SU-DHL-6 (cell line): Measurements from ENCODE around the gene GALNT10.

Experiments
- H2AFZ ChIP-seq: fragments of 200-600 bp; sonication (generic); 2 replicates; pipeline ENCODE4 v1.6.1; 2014; ENCODE audit warnings: low read depth, mild to moderate bottlenecking, moderate library complexity, mixed read lengths, antibody characterized with exemption, low read length; ENCODE audit not compliant: severe bottlenecking
- H3F3A ChIP-seq: fragments of 200-600 bp; shearing (Covaris generic); 2 replicates; pipeline ENCODE4 v1.6.0; 2016; ENCODE audit warnings: antibody characterized with exemption, mild to moderate bottlenecking; ENCODE audit not compliant: insufficient read depth
- H3K27ac ChIP-seq: fragments of 200-600 bp; sonication (generic); 2 replicates; pipeline ENCODE4 v1.5.1; 2016; ENCODE audit warnings: low read depth, mild to moderate bottlenecking, low read length, moderate library complexity, mixed read lengths
- H3K27me3 ChIP-seq: fragments of 200-600 bp; sonication (generic), shearing (Covaris generic); 2 replicates; pipeline ENCODE4 v1.6.0; 2014; ENCODE audit warnings: mild to moderate bottlenecking, low read length
- H3K36me3 ChIP-seq: fragments of 200-600 bp; sonication (generic); 2 replicates; pipeline ENCODE4 v1.6.1; 2014; ENCODE audit warnings: mild to moderate bottlenecking, low read length, mixed read lengths
- H3K4me2 ChIP-seq: fragments of 300-600, 200-600 bp; shearing (Covaris generic), sonication (generic); 2 replicates; pipeline ENCODE4 v1.6.0; 2014; ENCODE audit warnings: low read length, low read depth, mild to moderate bottlenecking; ENCODE audit not compliant: poor library complexity, severe bottlenecking
- H3K4me3 ChIP-seq: fragments of 200-600 bp; sonication (generic); 2 replicates; pipeline ENCODE4 v1.5.1; 2014; ENCODE audit warnings: antibody characterized with exemption, low read length, mild to moderate bottlenecking, mixed read lengths; ENCODE audit not compliant: insufficient read depth, poor library complexity, severe bottlenecking
- H3K79me2 ChIP-seq: fragments of 200-600 bp; sonication (generic); 2 replicates; pipeline ENCODE4 v1.6.1; 2014; ENCODE audit warnings: mild to moderate bottlenecking, low read length, moderate library complexity; ENCODE audit not compliant: insufficient read depth
- H3K9ac ChIP-seq: fragments of 200-600 bp; sonication (generic); 2 replicates; pipeline ENCODE4 v1.7.0; 2014; ENCODE audit warnings: mild to moderate bottlenecking, low read length
- H3K9me2 ChIP-seq: fragments of 200-600 bp; sonication (generic); replicated peaks from 2 replicates; pipeline ENCODE4 v1.6.1; 2014; ENCODE audit warnings: low read length; ENCODE audit not compliant: insufficient read depth
- H3K9me3 ChIP-seq: fragments of 200-600 bp; sonication (generic); 2 replicates; pipeline ENCODE4 v1.6.1; 2014; ENCODE audit warnings: low read length, mixed read lengths; ENCODE audit not compliant: insufficient read depth
- H4K20me1 ChIP-seq: fragments of 200-600 bp; sonication (generic); 2 replicates; pipeline ENCODE4 v1.6.1; 2014; ENCODE audit warnings: low read depth, mild to moderate bottlenecking, antibody characterized with exemption, low read length, moderate library complexity, mixed read lengths
- EZH2phosphoT487 ChIP-seq: fragments of 200-600 bp; sonication (generic), shearing (Covaris generic); conservative IDR thresholded peaks from 2 replicates; pipeline ENCODE4 v1.6.1; 2018; ENCODE audit warnings: mild to moderate bottlenecking, antibody characterized with exemption, low read length, moderate library complexity, mixed read lengths
- TF ChIP-seq, protein P1 (sequence below): fragments of 200-600 bp; sonication (generic); IDR thresholded peaks from one replicate; pipeline ENCODE4 v1.5.1; 2017; ENCODE audit warnings: antibody characterized with exemption, mild to moderate bottlenecking, low read length, moderate library complexity; ENCODE audit not compliant: insufficient read depth, poor library complexity, severe bottlenecking

The GALNT10 gene

DNA sequence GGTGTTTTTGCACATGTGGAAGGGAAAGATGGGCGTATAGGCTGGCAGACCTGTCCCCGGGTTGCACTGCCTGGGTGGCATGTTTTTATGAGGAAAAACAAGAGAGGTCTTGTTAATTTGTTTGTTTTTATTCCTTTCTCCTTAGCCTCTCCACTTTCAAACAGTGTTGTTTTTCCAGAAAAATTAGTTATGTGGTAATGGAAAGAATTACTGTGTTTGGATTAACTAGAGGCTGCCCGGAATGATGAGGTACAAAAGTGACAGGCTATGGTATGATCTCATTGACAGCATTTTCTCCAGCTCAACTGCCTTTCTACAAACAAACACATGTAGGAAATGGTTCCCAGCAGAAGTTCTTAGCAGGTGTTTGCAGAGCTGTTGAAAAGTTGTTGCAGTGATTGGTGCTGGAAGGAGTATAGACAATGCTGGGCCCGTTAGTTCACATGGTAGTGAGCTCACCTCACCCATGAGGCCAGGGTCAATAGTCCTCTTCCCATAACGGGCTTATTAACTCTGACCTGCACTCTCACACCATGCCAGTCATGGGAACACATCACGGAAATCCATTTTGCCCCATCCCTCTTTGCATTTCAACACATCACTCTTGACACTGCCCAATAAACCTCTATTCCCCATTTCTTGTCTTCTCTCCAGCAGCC lies 144.0 kb downstream of the GALNT10 start:
- Histone ChIP-seq H3K4me2 (no peak overlapping the region), H3K9me2 (no peaks in the 10 kb centered on the region), H3K36me3 (no peaks in the 10 kb centered on the region), H3K79me2 (no peaks in the 10 kb centered on the region), H3K4me3 (no peak overlapping the region), H2AFZ (no peak overlapping the region), H3K27ac (no peak overlapping the region), H3K27me3 (no peaks in the 10 kb centered on the region), H3F3A (no peaks in the 10 kb centered on the region), H4K20me1 (no peaks in the 10 kb centered on the region), H3K9me3 (no peaks in the 10 kb centered on the region), H3K9ac (no peak overlapping the region)
- no peak for TF ChIP-seq EZH2phosphoT487
- TF ChIP-seq, protein P1, sequence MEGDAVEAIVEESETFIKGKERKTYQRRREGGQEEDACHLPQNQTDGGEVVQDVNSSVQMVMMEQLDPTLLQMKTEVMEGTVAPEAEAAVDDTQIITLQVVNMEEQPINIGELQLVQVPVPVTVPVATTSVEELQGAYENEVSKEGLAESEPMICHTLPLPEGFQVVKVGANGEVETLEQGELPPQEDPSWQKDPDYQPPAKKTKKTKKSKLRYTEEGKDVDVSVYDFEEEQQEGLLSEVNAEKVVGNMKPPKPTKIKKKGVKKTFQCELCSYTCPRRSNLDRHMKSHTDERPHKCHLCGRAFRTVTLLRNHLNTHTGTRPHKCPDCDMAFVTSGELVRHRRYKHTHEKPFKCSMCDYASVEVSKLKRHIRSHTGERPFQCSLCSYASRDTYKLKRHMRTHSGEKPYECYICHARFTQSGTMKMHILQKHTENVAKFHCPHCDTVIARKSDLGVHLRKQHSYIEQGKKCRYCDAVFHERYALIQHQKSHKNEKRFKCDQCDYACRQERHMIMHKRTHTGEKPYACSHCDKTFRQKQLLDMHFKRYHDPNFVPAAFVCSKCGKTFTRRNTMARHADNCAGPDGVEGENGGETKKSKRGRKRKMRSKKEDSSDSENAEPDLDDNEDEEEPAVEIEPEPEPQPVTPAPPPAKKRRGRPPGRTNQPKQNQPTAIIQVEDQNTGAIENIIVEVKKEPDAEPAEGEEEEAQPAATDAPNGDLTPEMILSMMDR, result no peak

DNA sequence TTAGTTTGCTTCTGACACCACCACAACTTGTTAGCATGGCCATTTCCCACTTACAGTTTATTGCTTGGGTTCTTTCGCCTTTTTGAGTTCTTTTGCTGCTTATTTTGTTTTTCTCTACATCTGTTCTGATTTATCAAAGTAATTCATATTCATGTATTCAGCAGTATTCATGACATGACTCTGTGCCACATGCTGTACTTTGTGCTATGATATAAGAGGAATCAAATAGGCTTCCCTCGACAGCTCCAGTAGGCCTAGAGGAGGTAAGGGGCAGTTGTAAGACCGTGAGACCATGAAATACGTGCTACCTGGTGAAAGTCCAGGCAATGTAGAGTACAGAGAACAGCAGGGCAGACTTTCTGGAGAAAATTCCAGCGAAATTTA lies 144.5 kb downstream of the GALNT10 start:
- TF ChIP-seq, protein P1, result no peak
- no peak for TF ChIP-seq EZH2phosphoT487
- Histone ChIP-seq H3K4me3 (no peak overlapping the region), H3K4me2 (no peak overlapping the region), H3K36me3 (no peaks in the 10 kb centered on the region), H3K9ac (no peak overlapping the region), H3K27me3 (no peaks in the 10 kb centered on the region), H3K79me2 (no peaks in the 10 kb centered on the region), H3K9me2 (no peaks in the 10 kb centered on the region), H2AFZ (no peak overlapping the region), H3K9me3 (no peaks in the 10 kb centered on the region), H4K20me1 (no peaks in the 10 kb centered on the region), H3K27ac (no peak overlapping the region), H3F3A (no peaks in the 10 kb centered on the region)

DNA sequence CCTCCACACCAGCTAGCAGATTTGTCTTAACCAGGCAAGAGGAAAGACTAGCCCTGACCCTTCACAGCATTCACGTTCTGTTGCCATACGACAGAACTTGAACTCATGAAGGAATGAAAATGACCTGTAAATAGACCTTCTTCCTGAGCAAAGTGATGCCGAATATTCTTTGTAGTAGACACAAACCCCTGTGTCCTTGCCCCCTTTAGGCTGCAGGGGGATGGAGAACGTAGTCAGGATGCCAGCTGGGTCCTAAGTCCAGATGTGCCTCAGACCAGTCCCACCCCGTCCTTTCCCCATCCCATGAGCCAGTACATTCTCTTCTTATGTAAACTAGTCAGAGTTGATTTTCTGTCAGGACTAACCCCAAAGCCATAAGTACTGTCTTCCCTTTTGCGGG lies 151.1 kb downstream of the GALNT10 start:
- Histone ChIP-seq H3K27me3 (no peaks in the 10 kb centered on the region), H3K9me3 (no peaks in the 10 kb centered on the region), H3K4me2 (no peak overlapping the region), H4K20me1 (no peaks in the 10 kb centered on the region), H3K9ac (no peak overlapping the region), H3K27ac (no peak overlapping the region), H3K4me3 (no peak overlapping the region), H3F3A (no peaks in the 10 kb centered on the region), H2AFZ (no peak overlapping the region), H3K36me3 (no peaks in the 10 kb centered on the region), H3K9me2 (no peaks in the 10 kb centered on the region), H3K79me2 (no peaks in the 10 kb centered on the region)
- TF ChIP-seq, protein P1, result no peak
- TF ChIP-seq EZH2phosphoT487, result no peak
